ENCODE data around the gene YTHDF1. TPM values are rescaled to one million over a fixed set of nuclear protein-coding genes. Genes with fewer than 3 reads are reported as not detected.

YTHDF1 gene
- total and polyA plus RNA-seq, 2 experiments from 2014 or later, result 35.9 to 57.4 TPM

GRCh38 chr20:63165356-63166192, 50.4 kb downstream of the YTHDF1 start:
- H4K20me1 ChIP-seq (ENCODE audit: insufficient read depth, poor library complexity, severe bottlenecking), result no peaks in the 10 kb centered on the region
- H3K4me2 ChIP-seq, result no peak overlapping the region
- no peaks in the 10 kb centered on the region for H3K79me2 ChIP-seq
- H3K4me1 ChIP-seq (ENCODE audit: insufficient read depth), result no peaks in the 10 kb centered on the region
- H3K9me2 ChIP-seq (replicated peaks; ENCODE audit: insufficient read depth), result no peaks in the 10 kb centered on the region
- TF ChIP-seq CTCF (IDR thresholded peaks at IDR 0.05; ENCODE audit: poor library complexity) (no peak), EZH2phosphoT487 (IDR thresholded peaks at IDR 0.05; ENCODE audit: low read depth, severe bottlenecking, unreplicated experiment) (no peak), EZH2 (IDR thresholded peaks at IDR 0.05; ENCODE audit: borderline replicate concordance) (no peak)
- WGBS (ENCODE audit: low lambda C conversion rate, missing lambda C conversion rate), result 95% methylated on average over 25 of the region's 25 CpGs
- H3K36me3 ChIP-seq (replicated peaks; ENCODE audit: insufficient read depth, low read depth), result no peaks in the 10 kb centered on the region
- no peaks in the 10 kb centered on the region for H3K9me3 ChIP-seq (ENCODE audit: low read depth)
- H3K4me3 ChIP-seq, result no peak overlapping the region
- DNase-seq (ENCODE audit: low spot score), result no peak
- H2AFZ ChIP-seq, result no peak overlapping the region
- no peak overlapping the region for H3K27ac ChIP-seq
- peaks cover 9% of the 10 kb centered on the region for H3K27me3 ChIP-seq

GRCh38 chr20:63164484-63165355, 51.2 kb downstream of the YTHDF1 start:
- H3K36me3 ChIP-seq (replicated peaks; ENCODE audit: insufficient read depth, low read depth), result no peaks in the 10 kb centered on the region
- 80% methylated on average over 18 of the region's 24 CpGs for WGBS (ENCODE audit: low lambda C conversion rate, missing lambda C conversion rate)
- H3K9me3 ChIP-seq (ENCODE audit: low read depth), result no peaks in the 10 kb centered on the region
- DNase-seq (ENCODE audit: low spot score), result no peak
- no peak overlapping the region for H2AFZ ChIP-seq
- H3K4me3 ChIP-seq, result no peak overlapping the region
- no peak overlapping the region for H3K4me2 ChIP-seq
- peaks cover 9% of the 10 kb centered on the region for H3K27me3 ChIP-seq
- H3K9me2 ChIP-seq (replicated peaks; ENCODE audit: insufficient read depth), result no peaks in the 10 kb centered on the region
- no peaks in the 10 kb centered on the region for H3K4me1 ChIP-seq (ENCODE audit: insufficient read depth)
- no peak for TF ChIP-seq EZH2 (IDR thresholded peaks at IDR 0.05; ENCODE audit: borderline replicate concordance)
- no peak for TF ChIP-seq EZH2phosphoT487 (IDR thresholded peaks at IDR 0.05; ENCODE audit: low read depth, severe bottlenecking, unreplicated experiment)
- no peak for TF ChIP-seq CTCF (IDR thresholded peaks at IDR 0.05; ENCODE audit: poor library complexity)
- H3K27ac ChIP-seq, result no peak overlapping the region
- H3K79me2 ChIP-seq, result no peaks in the 10 kb centered on the region
- H4K20me1 ChIP-seq (ENCODE audit: insufficient read depth, poor library complexity, severe bottlenecking), result no peaks in the 10 kb centered on the region

GRCh38 chr20:63163596-63164483, 52.1 kb downstream of the YTHDF1 start:
- Histone ChIP-seq H2AFZ (no peak overlapping the region), H3K27ac (no peak overlapping the region), H3K36me3 (replicated peaks; ENCODE audit: insufficient read depth, low read depth) (no peaks in the 10 kb centered on the region), H4K20me1 (ENCODE audit: insufficient read depth, poor library complexity, severe bottlenecking) (no peaks in the 10 kb centered on the region), H3K27me3 (peaks cover 9% of the 10 kb centered on the region), H3K79me2 (no peaks in the 10 kb centered on the region), H3K9me3 (ENCODE audit: low read depth) (no peaks in the 10 kb centered on the region), H3K9me2 (replicated peaks; ENCODE audit: insufficient read depth) (no peaks in the 10 kb centered on the region), H3K4me2 (no peak overlapping the region), H3K4me1 (ENCODE audit: insufficient read depth) (no peaks in the 10 kb centered on the region), H3K4me3 (no peak overlapping the region)
- no peak for TF ChIP-seq EZH2 (IDR thresholded peaks at IDR 0.05; ENCODE audit: borderline replicate concordance)
- TF ChIP-seq CTCF (IDR thresholded peaks at IDR 0.05; ENCODE audit: poor library complexity), result no peak
- TF ChIP-seq EZH2phosphoT487 (IDR thresholded peaks at IDR 0.05; ENCODE audit: low read depth, severe bottlenecking, unreplicated experiment), result no peak
- WGBS (ENCODE audit: low lambda C conversion rate, missing lambda C conversion rate), result 75% methylated on average over 17 of the region's 17 CpGs
- DNase-seq (ENCODE audit: low spot score), result no peak

Data from hepatocyte (in vitro differentiated cells).